HUES6 (cell line): ENCODE measurements around the gene CRACDL.

Source experiments
- H3K27ac ChIP-seq: 2 replicates; pipeline ENCODE4 v1.7.0; 2013; ENCODE audit warnings: low read depth, mild to moderate bottlenecking, low read length, inconsistent platforms
- H3K27me3 ChIP-seq: 2 replicates; pipeline ENCODE4 v1.6.1; 2013; ENCODE audit warnings: low read length; ENCODE audit not compliant: control insufficient read depth, insufficient read depth
- H3K36me3 ChIP-seq: 2 replicates; pipeline ENCODE4 v1.6.1; 2013; ENCODE audit warnings: low read length; ENCODE audit not compliant: control insufficient read depth, insufficient read depth
- H3K4me1 ChIP-seq: 2 replicates; pipeline ENCODE4 v1.6.1; 2013; ENCODE audit warnings: low read length; ENCODE audit not compliant: control insufficient read depth, insufficient read depth
- H3K4me3 ChIP-seq: 2 replicates; pipeline ENCODE4 v1.5.1; 2013; ENCODE audit warnings: low read depth, low read length
- H3K9ac ChIP-seq: one replicate; pipeline ENCODE4 v1.6.1; 2013; ENCODE audit warnings: mild to moderate bottlenecking, low read length
- H3K9me3 ChIP-seq: 2 replicates; pipeline ENCODE4 v1.6.1; 2013; ENCODE audit warnings: low read depth, low read length; ENCODE audit not compliant: control insufficient read depth, insufficient read depth

Gene CRACDL

GRCh38 chr2:98846041-98846440, 90.0 kb downstream of the CRACDL start:
- H3K4me3 ChIP-seq, result no peak overlapping the region
- H3K27ac ChIP-seq, result no peak overlapping the region
- no peaks in the 10 kb centered on the region for H3K4me1 ChIP-seq
- H3K9me3 ChIP-seq, result no peaks in the 10 kb centered on the region
- H3K27me3 ChIP-seq, result no peaks in the 10 kb centered on the region
- H3K9ac ChIP-seq, result no peak overlapping the region
- H3K36me3 ChIP-seq, result no peaks in the 10 kb centered on the region

DNA sequence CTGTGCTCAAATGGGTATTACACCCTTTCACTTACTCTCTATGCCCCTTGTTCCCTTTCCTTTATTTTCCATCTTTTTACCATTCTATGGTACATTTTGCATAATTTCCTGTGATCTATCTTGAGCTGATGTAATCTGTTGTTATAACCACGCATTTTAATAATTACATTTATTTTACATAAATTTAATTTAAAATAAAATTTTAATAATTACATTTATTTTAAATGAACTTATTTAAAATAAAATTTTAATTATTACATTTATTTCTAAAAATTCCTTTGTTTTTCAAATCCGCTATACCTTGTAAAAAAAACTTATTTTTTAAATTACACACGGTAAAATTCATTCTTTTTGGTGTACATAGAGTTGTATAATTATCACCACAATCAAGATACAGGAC, 93.9 kb downstream of the CRACDL start:
- Histone ChIP-seq H3K4me1 (no peaks in the 10 kb centered on the region), H3K27ac (no peak overlapping the region), H3K9ac (no peak overlapping the region)

GRCh38 chr2:98839292-98839691, 96.7 kb downstream of the CRACDL start:
- no peak overlapping the region for H3K27ac ChIP-seq
- H3K36me3 ChIP-seq, result no peaks in the 10 kb centered on the region
- H3K4me1 ChIP-seq, result no peaks in the 10 kb centered on the region
- no peaks in the 10 kb centered on the region for H3K27me3 ChIP-seq
- H3K4me3 ChIP-seq, result no peak overlapping the region
- no peaks in the 10 kb centered on the region for H3K9me3 ChIP-seq
- no peak overlapping the region for H3K9ac ChIP-seq

More for the DNA sequence above, 93.9 kb downstream of the CRACDL start:
- H3K4me3 ChIP-seq, result no peak overlapping the region
- H3K36me3 ChIP-seq, result no peaks in the 10 kb centered on the region
- no peaks in the 10 kb centered on the region for H3K9me3 ChIP-seq
- H3K27me3 ChIP-seq, result no peaks in the 10 kb centered on the region

- no peaks in the 10 kb centered on the region for H3K4me1 ChIP-seq
- no peak overlapping the region for H3K4me3 ChIP-seq
- no peak overlapping the region for H3K27ac ChIP-seq
- no peaks in the 10 kb centered on the region for H3K9me3 ChIP-seq
- no peaks in the 10 kb centered on the region for H3K36me3 ChIP-seq
- no peaks in the 10 kb centered on the region for H3K27me3 ChIP-seq
- H3K9ac ChIP-seq, result no peak overlapping the region
Measured at GRCh38 chr2:98835831-98836385, 100.1 kb downstream of the CRACDL start.

DNA sequence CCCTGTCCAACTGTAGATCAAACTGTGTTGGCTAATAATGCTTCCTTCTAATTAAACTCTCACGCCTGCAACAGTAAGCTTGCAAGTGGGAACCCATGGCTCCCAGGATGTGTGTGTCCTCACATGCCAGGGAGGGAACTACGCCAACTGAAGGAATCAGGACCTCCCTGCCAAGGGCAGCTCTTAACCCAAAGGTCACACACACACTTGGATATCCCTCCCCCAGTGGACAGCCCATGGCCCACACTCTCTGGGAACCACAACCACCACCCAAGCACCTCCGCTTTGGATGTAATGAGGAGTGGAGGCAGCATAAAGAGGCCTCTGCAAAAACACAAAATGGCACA, 102.1 kb downstream of the CRACDL start:
- Histone ChIP-seq H3K9ac (no peak overlapping the region), H3K9me3 (no peaks in the 10 kb centered on the region), H3K27me3 (no peaks in the 10 kb centered on the region), H3K27ac (no peak overlapping the region), H3K36me3 (no peaks in the 10 kb centered on the region), H3K4me1 (no peaks in the 10 kb centered on the region), H3K4me3 (no peak overlapping the region)

DNA sequence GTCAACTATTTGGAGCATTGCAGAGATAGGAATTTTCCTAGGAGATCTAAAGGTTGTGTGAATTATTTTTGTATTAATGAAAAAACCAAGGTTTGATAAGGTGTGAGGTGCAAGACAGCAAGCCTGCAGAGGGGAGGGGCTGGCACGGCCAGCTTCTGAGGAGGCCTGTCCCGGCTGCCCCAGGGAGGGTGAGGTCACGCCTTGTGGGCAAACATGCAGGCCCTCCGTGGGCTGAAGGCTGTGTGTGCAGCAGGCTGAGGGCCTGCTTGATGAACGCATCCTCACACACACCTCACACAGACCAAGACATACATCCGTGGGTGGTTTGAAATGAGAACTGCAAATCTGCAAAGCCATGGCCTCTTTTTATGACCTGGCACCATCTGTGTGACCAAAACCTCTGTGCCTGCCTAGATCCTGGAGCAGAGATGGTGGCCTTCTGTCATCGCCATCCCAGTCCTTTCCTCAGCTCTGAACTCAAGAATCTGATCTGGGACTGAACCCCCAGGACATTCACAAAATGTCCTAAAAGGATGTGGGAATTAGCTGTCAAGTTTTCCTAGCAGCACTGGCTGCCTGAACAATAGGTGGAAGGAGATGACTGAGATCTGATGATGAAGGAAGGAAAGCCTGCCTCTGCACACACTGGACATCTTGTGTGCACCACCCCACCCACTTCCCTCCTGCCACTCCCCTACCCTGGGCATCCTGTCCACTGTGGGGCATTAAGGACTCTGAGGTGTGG, 102.7 kb downstream of the CRACDL start:
- Histone ChIP-seq H3K9ac (no peak overlapping the region), H3K4me1 (no peaks in the 10 kb centered on the region), H3K27ac (no peak overlapping the region), H3K36me3 (no peaks in the 10 kb centered on the region), H3K27me3 (no peaks in the 10 kb centered on the region), H3K4me3 (no peak overlapping the region), H3K9me3 (no peaks in the 10 kb centered on the region)

DNA sequence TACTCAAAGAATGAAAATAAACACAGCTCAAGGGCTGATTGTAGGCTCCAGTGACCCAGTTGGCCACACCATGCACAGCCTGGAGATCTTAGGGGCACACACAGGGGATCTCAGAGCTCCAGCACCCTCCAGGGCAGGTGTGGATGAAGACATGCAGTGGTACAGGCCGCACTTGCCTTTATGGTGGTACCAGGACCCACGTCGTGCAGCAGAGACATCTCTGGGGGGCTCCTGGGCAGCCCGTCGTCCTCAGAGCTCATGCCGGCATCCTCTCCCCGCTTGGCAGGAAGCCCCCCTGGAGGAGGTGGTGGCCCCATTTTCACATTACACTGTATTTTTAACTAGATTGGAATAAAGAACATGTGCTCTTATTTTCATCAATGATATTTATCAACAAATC, 103.9 kb downstream of the CRACDL start:
- H3K4me1 ChIP-seq, result no peaks in the 10 kb centered on the region
- H3K27me3 ChIP-seq, result no peaks in the 10 kb centered on the region
- H3K36me3 ChIP-seq, result no peaks in the 10 kb centered on the region
- no peaks in the 10 kb centered on the region for H3K9me3 ChIP-seq
- no peak overlapping the region for H3K4me3 ChIP-seq
- H3K27ac ChIP-seq, result no peak overlapping the region
- no peak overlapping the region for H3K9ac ChIP-seq

DNA sequence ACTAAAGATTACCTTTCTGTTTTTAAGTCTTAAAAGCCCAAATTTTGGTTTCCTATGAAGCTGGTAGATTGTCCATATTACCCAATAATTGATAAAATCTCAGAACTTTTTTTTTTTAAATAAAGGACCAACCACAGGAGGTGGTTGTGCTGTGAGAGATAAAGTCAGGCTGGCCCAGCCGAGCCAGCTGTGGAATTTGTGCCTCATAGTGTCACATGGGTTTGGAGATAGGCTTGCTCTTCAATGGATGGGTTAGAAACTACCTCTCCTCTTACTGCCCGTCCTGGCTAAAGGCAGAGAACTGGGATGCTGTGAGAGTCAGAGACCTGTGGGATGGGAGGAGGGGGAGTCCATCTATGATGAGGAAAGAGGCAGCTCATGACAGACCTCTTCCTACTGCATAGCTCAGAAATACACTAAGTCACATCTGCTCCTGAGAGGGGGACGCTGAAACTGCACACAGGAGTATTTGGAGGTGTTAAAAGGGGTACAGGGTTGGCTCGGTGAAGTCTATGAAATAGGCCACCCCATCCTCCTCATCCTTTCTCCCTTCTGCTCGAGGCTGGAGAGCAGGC, 105.4 kb downstream of the CRACDL start:
- Histone ChIP-seq H3K36me3 (no peaks in the 10 kb centered on the region), H3K9ac (no peak overlapping the region), H3K9me3 (no peaks in the 10 kb centered on the region), H3K27me3 (peaks cover 6% of the 10 kb centered on the region; the same call in 1 of the 2 replicates), H3K27ac (no peak overlapping the region), H3K4me3 (no peak overlapping the region), H3K4me1 (no peaks in the 10 kb centered on the region)

GRCh38 chr2:98829581-98830270, 106.3 kb downstream of the CRACDL start:
- Histone ChIP-seq H3K27ac (no peak overlapping the region), H3K9me3 (no peaks in the 10 kb centered on the region), H3K4me3 (no peak overlapping the region), H3K4me1 (no peaks in the 10 kb centered on the region), H3K27me3 (peaks cover 15% of the 10 kb centered on the region), H3K9ac (no peak overlapping the region), H3K36me3 (no peaks in the 10 kb centered on the region)

GRCh38 chr2:98828793-98829371, 107.1 kb downstream of the CRACDL start:
- no peaks in the 10 kb centered on the region for H3K9me3 ChIP-seq
- no peaks in the 10 kb centered on the region for H3K4me1 ChIP-seq
- H3K27ac ChIP-seq, result no peak overlapping the region
- H3K4me3 ChIP-seq, result no peak overlapping the region
- H3K27me3 ChIP-seq, result peaks cover 23% of the 10 kb centered on the region
- H3K9ac ChIP-seq, result no peak overlapping the region
- no peaks in the 10 kb centered on the region for H3K36me3 ChIP-seq

DNA sequence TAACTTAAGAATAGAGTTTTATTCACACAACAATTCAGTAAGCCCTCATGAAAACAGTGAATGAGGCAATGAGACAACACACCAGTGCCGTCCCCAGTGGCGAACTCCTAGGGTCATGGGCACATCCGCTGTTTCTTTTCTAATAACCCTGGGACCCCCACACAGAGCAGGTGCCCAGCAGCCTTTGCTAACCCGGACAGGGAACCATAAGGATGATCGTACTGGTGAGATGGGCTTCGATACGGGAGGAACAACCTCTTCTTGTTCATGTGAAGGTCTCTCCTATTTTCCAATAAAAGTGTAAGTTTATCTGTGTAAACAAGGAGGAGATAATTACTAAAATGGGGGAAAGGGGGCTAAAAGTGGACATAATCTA, 107.7 kb downstream of the CRACDL start:
- H3K9me3 ChIP-seq, result no peaks in the 10 kb centered on the region
- H3K27ac ChIP-seq, result no peak overlapping the region
- H3K36me3 ChIP-seq, result no peaks in the 10 kb centered on the region
- no peak overlapping the region for H3K9ac ChIP-seq
- H3K4me3 ChIP-seq, result no peak overlapping the region
- H3K27me3 ChIP-seq, result peaks cover 28% of the 10 kb centered on the region
- H3K4me1 ChIP-seq, result no peaks in the 10 kb centered on the region
